Osteoblast (primary cell): Measurements from ENCODE around the gene GIPR. TPM values are rescaled to one million over a fixed set of nuclear protein-coding genes. Genes with fewer than 3 reads are reported as not detected.
"Not testable (repeated sequence)": the region's sequence is repeated elsewhere in the genome, so short reads cannot be mapped to it uniquely, and the experiment has no call there.

Source experiments
- DNase-seq: peaks from one replicate; pipeline ENCODE4 v3.0.0; 2011; ENCODE audit warnings: low spot score, mixed read lengths; ENCODE audit not compliant: insufficient read length; ENCODE audit errors: missing footprints
- H2AFZ ChIP-seq: 2 replicates; pipeline ENCODE4 v1.6.0; 2011; ENCODE audit warnings: mild to moderate bottlenecking, low read length
- H3K27ac ChIP-seq: 2 replicates; pipeline ENCODE4 v1.5.1; 2011; ENCODE audit warnings: mild to moderate bottlenecking, low read depth, low read length, moderate library complexity
- H3K27me3 ChIP-seq: 2 replicates; pipeline ENCODE4 v1.6.0; 2012; ENCODE audit warnings: mild to moderate bottlenecking, control low read depth, inconsistent platforms, low read length, moderate library complexity; ENCODE audit not compliant: insufficient read depth
- H3K36me3 ChIP-seq: 2 replicates; pipeline ENCODE4 v1.5.1; 2011; ENCODE audit warnings: mild to moderate bottlenecking, low read length, control low read depth, moderate library complexity; ENCODE audit not compliant: insufficient read depth
- H3K4me1 ChIP-seq: 2 replicates; pipeline ENCODE4 v1.5.1; 2011; ENCODE audit warnings: mild to moderate bottlenecking, low read length, control low read depth, moderate library complexity; ENCODE audit not compliant: insufficient read depth
- H3K4me2 ChIP-seq: 2 replicates; pipeline ENCODE4 v1.6.0; 2011; ENCODE audit warnings: mild to moderate bottlenecking, low read length; ENCODE audit not compliant: insufficient read depth
- H3K4me3 ChIP-seq: fragments of 200-600 bp; sonication (generic); 3 replicates; pipeline ENCODE4 v1.5.1; 2012; ENCODE audit warnings: mild to moderate bottlenecking, low read length, inconsistent platforms; ENCODE audit not compliant: insufficient read depth
- H3K79me2 ChIP-seq: 2 replicates; pipeline ENCODE4 v1.6.0; 2012; ENCODE audit warnings: mild to moderate bottlenecking, low read length, control low read depth, inconsistent platforms; ENCODE audit not compliant: insufficient read depth
- H3K9me3 ChIP-seq: 2 replicates; pipeline ENCODE4 v1.5.1; 2011; ENCODE audit warnings: low read depth, low read length, control low read depth
- H4K20me1 ChIP-seq: 2 replicates; pipeline ENCODE4 v1.6.0; 2012; ENCODE audit warnings: mild to moderate bottlenecking, low read length, control low read depth; ENCODE audit not compliant: insufficient read depth
- total RNA-seq: library from RNA; depleted of rRNA; stranded (reverse); fragments of >200 nt; gene quantifications from 2 replicates; pipeline ENCODE4 v1.2.3, GENCODE V29; 2012
- TF ChIP-seq, protein P1 (sequence below): IDR thresholded peaks from 2 replicates; pipeline ENCODE4 v1.5.1; 2011; ENCODE audit warnings: mild to moderate bottlenecking, low read depth, low read length, moderate library complexity; ENCODE audit errors: extremely low read depth

The GIPR gene
- total RNA-seq, 1 donor: under 0.01 TPM

DNA sequence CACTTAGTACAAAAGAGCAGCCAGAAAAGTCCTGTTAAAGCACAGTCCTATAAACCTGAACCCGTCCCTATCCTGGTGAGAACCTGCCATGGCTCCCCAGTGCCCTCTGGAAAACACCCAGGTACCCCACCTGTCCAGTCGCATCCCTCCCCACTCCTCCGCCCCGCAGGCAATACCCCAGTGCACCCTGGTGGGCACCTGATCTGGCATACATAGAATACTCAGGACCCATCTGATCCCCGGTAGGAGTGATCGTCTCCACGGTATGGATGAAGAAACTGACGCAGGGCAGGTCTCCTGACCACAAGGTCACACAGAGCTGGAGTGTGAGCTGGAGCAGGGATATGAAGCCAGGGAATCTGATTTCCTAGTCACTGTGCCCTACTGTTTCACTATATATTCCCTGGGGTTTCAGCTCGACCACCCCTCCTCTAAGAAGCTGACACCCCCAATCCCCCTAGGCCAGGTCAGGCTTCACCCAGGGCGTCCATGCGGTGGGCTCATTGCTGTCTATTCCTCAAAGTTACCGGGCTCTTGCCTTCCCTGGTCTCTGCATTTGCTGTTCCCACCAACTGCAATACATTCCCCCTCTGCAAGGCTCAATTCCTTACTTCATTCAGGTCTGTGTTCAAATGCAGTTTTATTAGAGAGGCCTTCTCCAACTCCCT lies 50.1 kb downstream of the GIPR start:
- H3K79me2 ChIP-seq: peaks cover 65% of the 10 kb centered on the region
- TF ChIP-seq, protein P1, sequence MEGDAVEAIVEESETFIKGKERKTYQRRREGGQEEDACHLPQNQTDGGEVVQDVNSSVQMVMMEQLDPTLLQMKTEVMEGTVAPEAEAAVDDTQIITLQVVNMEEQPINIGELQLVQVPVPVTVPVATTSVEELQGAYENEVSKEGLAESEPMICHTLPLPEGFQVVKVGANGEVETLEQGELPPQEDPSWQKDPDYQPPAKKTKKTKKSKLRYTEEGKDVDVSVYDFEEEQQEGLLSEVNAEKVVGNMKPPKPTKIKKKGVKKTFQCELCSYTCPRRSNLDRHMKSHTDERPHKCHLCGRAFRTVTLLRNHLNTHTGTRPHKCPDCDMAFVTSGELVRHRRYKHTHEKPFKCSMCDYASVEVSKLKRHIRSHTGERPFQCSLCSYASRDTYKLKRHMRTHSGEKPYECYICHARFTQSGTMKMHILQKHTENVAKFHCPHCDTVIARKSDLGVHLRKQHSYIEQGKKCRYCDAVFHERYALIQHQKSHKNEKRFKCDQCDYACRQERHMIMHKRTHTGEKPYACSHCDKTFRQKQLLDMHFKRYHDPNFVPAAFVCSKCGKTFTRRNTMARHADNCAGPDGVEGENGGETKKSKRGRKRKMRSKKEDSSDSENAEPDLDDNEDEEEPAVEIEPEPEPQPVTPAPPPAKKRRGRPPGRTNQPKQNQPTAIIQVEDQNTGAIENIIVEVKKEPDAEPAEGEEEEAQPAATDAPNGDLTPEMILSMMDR: no peak

DNA sequence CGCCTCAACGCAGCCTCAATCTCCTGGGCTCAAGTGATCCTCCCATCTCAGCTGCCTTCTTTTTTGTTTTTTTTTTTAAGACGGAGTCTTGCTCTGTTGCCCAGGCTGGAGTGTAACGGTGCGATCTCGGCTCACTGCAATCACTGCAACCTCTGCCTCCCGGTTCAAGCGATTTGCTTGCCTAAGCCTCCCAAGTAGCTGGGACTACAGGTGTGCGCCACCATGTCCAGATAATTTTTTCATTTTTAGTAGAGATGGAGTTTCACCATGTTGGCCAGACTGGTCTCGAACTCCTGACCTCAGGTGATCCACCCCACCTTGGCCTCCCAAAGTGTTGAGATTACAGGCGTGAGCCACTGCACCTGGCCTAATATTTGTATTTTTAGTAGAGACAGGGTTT lies 52.0 kb downstream of the GIPR start:
- peaks cover 54% of the 10 kb centered on the region for H3K79me2 ChIP-seq

More for the DNA sequence above, 50.1 kb downstream of the GIPR start:
- H3K4me2 ChIP-seq: peak overlapping the region; percentile 100
- H3K27ac ChIP-seq: peak overlapping the region; percentile 95
- no peaks in the 10 kb centered on the region for H3K9me3 ChIP-seq
- H4K20me1 ChIP-seq: no peaks in the 10 kb centered on the region
- no peak for DNase-seq
- no peaks in the 10 kb centered on the region for H3K27me3 ChIP-seq
- peak overlapping the region; percentile 86 for H3K4me3 ChIP-seq
- peaks cover 13% of the 10 kb centered on the region for H3K36me3 ChIP-seq
- H2AFZ ChIP-seq: peak overlapping the region; percentile 91
- peaks cover 33% of the 10 kb centered on the region for H3K4me1 ChIP-seq

DNA sequence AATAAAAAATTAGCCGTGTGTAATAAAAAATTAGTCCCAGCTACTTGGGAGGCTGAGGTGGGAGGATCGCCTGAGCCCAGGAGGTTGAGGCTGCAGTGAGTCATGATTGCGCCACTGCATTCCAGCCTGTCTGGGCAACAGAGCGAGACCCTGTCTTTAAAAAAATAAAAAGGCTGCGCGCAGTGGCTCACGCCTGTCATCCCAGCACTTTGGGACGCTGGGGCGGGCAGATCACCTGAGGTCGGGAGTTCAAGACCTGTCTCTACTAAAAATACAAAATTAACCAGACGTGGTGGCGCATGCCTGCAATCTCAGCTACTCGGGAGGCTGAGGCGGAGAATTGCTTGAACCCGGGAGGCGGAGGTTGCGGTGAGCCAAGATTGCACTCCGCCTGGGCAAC lies 60.7 kb downstream of the GIPR start:
- not testable (repeated sequence) for H3K9me3 ChIP-seq, H3K4me3 ChIP-seq, DNase-seq, H3K4me1 ChIP-seq, H3K27me3 ChIP-seq, H3K36me3 ChIP-seq, H3K4me2 ChIP-seq, H3K27ac ChIP-seq, H2AFZ ChIP-seq
- Histone ChIP-seq H4K20me1 (peaks cover 13% of the 10 kb centered on the region), H3K79me2 (peaks cover 62% of the 10 kb centered on the region)

More for the DNA sequence above, 52.0 kb downstream of the GIPR start:
- DNase-seq, H3K4me2 ChIP-seq, H3K27ac ChIP-seq, H3K27me3 ChIP-seq, H3K9me3 ChIP-seq, H4K20me1 ChIP-seq, H3K4me3 ChIP-seq, H2AFZ ChIP-seq: not testable (repeated sequence)
- Histone ChIP-seq H3K4me1 (peaks cover 36% of the 10 kb centered on the region), H3K36me3 (peaks cover 14% of the 10 kb centered on the region)

DNA sequence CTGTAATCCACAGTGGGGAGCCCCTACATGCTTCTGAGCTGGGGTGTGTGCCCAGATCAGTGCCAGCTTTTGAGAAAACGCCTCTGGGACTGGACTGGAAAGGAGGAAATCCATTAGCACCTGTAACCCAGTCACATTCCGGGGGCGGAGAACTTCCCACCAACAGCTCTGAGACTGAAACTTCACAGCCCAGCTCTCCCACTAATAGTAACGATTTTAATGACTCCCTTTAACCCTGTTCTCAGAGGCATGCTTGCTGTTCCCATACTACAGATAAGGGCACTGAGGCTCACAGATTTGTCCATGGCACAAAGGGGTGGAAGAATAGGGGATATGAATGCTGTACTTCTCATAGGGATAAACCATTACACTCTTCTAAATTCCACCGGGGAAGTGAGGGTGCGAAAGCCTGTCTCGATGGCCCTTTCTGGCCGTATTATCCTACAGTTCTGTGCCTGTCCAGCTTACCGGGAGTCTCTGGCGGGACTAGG lies 61.8 kb downstream of the GIPR start:
- Histone ChIP-seq H3K4me2 (peak overlapping the region; percentile 98), H3K4me1 (peaks cover 7% of the 10 kb centered on the region), H3K27ac (peak overlapping the region; percentile 64), H3K27me3 (no peaks in the 10 kb centered on the region), H3K4me3 (peak overlapping the region; percentile 84), H3K9me3 (no peaks in the 10 kb centered on the region), H3K36me3 (no peaks in the 10 kb centered on the region), H4K20me1 (peaks cover 13% of the 10 kb centered on the region), H3K79me2 (peaks cover 59% of the 10 kb centered on the region), H2AFZ (peak overlapping the region; percentile 66)
- TF ChIP-seq, protein P1: no peak
- DNase-seq: peak; percentile 50
